Bone marrow (tissue), 2 donors: ENCODE measurements around the gene TMEM63A.
"Not testable (repeated sequence)": the region's sequence is repeated elsewhere in the genome, so short reads cannot be mapped to it uniquely, and the experiment has no call there.

Experiments
- DNase-seq, 2 donors: peaks; one replicate each; lab custom pipeline; 2025; lab: John Stamatoyannopoulos, UW

The TMEM63A gene

GRCh38 chr1:225845097-225845496 is 37.1 kb downstream of the TMEM63A start:
- DNase-seq, result no peak

DNA sequence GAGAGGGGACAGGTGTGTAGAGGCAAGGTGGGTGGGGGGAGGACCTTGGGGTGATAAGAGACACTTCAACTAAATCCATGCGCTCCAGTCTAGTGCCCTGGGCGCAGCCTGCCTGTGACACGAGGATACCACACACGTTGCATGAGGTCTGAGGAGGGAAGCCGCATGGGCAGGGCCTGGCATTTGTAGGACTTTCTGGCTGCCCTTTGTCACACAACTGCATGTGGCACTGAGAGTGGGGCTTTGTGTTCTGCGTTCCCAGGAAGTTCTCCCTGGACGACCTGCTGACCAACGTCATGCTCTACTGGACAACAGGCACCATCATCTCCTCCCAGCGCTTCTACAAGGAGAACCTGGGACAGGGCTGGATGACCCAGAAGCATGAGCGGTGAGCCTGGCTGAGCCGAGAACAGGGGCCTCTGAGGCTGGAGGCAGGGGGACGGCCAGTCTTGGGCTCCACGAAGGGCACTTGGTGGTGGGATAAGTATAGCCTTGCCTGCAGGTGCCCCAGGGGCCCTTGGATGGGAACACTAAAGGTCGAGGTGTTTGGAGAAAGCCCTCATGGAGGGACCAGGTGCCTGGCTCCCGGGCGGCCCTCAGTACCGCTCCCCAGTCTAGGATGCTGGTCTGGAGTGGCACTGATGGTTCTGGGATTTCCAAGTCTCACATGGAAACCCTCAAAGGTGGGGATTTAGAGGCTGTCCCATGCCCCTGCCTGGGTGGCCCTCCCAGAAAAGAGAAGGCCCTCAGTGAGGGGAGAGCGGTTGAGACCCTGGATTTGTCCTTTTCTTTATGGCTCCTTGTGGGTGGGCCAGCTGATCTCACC is 37.7 kb downstream of the TMEM63A start:
- no peak for DNase-seq

GRCh38 chr1:225843426-225843795 is 38.8 kb downstream of the TMEM63A start:
- DNase-seq, result no peak

GRCh38 chr1:225842788-225843425 is 39.3 kb downstream of the TMEM63A start:
- no peak for DNase-seq

- no peak for DNase-seq
These were observed 40.1 kb downstream of the TMEM63A start for GRCh38 chr1:225842074-225842473.

DNA sequence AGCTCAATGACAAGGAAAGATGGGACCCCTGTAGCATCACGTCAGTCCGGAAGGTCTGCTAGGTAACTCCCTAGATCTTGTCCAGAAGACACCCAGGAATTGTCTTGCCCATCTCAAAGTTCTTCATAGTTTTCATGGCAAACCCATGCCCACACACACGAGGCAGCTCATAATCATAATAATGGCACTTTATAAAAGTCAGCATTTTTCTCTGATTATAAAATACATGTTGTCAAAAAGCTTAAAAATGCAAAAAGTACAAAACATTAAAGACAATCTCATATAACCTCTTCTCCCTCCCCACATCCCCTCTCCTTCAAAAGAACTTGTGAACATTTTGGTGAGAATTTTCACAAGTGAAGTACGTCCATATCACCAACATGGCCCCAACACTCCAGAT is 41.5 kb downstream of the TMEM63A start:
- DNase-seq, result no peak

DNA sequence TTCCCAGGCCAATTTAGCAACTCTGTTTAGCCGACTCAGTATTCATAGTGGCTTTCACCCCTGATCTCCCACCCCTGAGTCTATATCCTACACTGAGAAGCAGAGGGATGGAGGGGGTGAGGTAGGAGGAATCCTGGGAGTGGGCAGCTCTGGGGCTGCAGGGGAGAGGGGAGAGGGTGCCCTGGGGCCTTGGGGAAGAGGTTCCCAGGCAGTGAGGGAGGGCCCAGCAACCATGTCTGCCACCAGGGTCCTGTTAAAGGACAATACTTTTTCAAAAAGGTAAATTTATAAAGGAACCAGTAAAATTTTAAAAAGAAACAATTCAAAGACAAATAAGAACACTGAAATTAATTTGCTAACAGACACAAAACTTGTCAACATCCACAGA is 42.0 kb downstream of the TMEM63A start:
- no peak for DNase-seq

GRCh38 chr1:225838793-225839192 is 43.4 kb downstream of the TMEM63A start:
- DNase-seq, result no peak

GRCh38 chr1:225836296-225836695 is 45.9 kb downstream of the TMEM63A start:
- DNase-seq, result not testable (repeated sequence)

DNA sequence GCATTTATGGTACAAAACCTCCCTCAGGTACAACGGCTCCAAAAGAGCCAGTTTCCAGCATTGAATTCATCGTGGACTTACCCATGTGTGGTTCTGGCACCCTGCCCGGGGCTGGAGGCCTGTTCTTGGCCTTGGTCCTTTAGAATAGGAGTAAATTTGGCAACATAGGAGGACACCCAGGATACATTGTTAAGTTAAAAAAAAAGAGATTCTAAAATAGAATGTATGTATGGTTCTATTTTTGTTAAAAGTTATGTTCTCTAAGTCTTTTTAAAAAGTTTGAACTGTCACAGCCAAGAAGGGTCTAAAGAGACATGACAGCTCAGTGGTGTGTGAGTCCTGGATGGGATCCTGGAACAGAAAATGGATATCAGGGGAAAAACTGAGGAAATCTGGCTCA is 46.3 kb downstream of the TMEM63A start:
- DNase-seq, result no peak

DNA sequence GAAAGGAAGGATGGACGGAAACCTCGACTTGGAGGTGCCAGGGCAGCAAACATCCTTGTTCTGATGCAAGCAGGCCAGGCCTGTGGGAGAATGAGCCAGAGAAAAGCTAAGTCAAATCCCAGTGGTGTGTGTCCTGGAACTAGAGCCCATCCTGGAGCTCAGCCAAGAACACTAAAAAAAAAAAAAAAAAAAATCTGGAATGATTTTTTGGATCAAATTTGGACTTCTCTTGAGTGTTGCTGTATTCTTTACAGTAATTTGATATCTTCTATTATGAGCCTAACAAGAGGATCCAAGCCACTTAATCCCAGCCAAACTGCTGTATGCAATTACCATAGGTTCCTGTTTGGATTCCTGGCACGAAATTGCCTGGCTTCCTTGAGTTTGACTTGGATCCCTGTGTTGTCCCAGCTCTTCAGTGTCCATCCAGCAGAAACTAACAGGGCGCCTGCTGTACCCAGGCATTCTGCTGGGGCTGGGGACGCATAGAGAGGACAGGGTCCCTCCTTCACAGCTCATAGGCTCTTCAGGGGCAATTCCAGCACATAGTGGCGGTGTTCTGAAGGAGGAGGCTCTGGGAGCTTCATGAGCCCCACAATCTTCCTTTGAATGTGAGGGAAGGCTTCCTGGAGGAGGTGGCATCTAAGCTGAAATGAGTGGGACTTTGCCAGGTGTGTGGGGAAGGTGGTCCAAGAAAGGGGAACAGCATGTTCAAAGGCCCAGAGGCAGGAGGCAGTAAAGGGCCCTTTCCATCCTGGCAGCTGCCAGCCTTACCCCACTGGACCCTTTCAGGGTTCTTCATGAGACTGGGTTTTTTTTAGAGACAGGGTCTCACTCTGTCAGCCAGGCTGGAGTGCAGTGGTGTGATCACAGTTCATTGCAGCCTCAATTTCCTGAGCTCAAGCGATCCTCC is 47.5 kb downstream of the TMEM63A start:
- no peak for DNase-seq

DNA sequence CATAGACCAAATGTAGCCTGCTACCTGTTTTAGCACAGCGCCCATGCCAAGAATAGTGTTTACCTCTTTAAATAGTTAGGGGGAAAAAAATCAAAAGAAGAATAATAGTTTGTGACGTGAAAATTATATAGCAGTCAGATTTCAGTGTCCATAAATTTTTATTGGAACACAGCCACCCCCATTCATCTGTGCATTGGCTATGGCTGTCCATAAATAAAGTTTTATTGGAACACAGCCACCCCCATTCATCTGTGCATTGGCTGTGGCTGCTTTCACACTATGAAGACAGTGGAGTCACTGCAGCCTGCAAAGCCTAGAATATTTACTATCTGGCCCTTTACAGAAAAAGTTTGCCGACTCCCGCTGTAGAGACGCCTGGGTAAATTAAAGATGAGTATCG is 51.3 kb downstream of the TMEM63A start:
- no peak for DNase-seq

DNA sequence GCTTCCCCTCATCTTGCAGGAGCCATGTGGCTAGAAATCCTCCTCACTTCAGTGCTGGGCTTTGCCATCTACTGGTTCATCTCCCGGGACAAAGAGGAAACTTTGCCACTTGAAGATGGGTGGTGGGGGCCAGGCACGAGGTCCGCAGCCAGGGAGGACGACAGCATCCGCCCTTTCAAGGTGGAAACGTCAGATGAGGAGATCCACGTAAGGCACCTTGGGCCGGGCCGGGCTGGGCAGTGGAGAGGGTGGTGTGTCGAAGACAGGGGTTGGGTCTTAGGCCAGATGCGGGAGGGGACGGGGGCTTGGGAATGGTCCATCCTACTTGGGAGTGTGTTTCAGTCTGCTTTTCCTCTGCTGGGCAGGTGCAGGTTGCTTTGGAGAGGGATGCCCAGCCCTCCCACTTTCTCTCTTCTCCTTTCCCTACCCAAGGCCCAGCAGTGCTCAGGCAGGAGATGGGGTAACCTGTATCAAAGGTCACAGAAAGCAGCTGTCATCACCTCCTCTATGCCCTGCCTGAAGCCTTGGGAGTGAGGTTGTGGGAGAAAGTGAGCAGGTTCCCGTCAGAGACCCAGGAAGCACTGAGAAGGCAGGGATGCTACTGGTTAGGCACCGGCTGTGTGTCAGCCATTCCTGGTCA is 53.4 kb downstream of the TMEM63A start:
- DNase-seq, result no peak

GRCh38 chr1:225827076-225827475 is 55.1 kb downstream of the TMEM63A start:
- DNase-seq, result no peak

GRCh38 chr1:225825607-225826007 is 56.6 kb downstream of the TMEM63A start:
- DNase-seq, result no peak

DNA sequence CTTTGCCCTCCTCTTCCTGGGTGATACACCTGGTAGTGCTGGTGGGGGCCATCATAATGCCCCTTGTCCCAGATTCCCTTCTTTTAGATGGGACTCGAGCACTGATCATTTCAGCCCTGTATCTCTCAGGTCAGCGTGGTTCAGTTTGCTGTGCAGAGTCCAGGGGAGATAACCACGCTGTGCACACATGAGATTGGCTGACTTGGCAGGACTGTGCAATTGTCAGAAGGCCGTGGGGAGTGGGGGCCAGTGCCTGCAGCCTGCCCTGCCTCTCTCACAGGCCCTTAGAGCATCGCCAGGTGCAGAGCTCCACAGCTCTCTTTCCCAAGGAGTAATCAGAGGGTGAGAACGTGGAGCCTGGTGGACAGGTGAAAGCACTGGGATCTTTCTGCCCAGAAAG is 57.1 kb downstream of the TMEM63A start:
- DNase-seq, result no peak

DNA sequence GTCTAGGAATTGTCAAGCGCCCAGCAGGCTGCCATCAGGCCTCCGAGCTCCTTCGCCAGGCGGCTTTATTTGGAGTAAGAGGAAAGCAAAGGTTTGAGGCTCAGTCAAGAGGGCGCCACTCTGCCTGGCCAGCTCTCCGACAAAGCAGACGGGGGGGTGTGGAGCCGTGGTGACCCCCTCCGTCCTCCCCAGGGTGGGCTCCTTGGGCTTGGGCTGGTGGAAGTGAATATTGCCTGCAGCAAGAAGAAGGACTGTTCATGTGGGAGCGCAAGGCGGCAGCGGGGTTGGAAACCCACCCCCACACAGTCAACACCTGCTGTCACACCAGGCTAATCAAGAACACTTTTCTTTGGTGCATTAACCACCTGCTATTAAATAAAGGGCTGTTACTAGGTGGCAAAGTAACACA is 57.6 kb downstream of the TMEM63A start:
- DNase-seq, result no peak

GRCh38 chr1:225823811-225824261 is 58.3 kb downstream of the TMEM63A start:
- DNase-seq, result no peak

GRCh38 chr1:225822655-225823403 is 59.4 kb downstream of the TMEM63A start:
- DNase-seq, result no peak

DNA sequence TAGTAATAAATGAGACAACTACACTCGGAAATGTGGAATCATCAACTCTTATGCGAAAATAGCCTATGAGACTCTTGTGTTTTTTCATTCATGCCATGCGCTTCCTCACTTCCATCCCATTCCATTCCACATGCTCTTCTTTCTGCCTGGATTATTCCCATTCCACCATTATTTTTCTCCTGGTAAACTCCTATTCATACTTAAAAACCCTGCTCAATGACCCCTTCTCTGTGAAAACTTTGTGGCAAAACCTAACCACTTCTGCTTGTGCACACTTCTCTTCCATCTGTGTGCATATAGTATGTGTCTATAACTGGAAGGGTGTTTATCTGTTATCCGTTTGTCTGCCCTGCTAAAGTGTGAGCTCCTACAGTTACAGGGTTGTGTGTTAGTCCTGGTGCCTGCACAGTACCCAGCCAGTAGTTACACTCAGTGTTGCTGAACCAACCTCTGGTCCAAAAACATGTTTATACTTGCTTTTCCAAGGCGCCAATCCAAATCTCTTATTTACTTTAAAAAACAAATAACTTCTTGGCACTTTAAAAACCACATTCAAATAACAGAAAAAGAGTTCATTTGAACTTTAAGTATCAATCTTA is 61.6 kb downstream of the TMEM63A start:
- no peak for DNase-seq
